Mesothelial cell of epicardium (in vitro differentiated cells): ENCODE measurements around the gene NUAK2. TPM values are rescaled to one million over a fixed set of nuclear protein-coding genes. Genes with fewer than 3 reads are reported as not detected.
A peak's percentile ranks its signal among the peaks of the same experiment; 100 is the strongest.

ENCODE experiments used
- DNase-seq, 2 experiments: peaks; one replicate each; pipeline ENCODE4 v3.0.0; 2021; ENCODE audit warnings: low spot score in 2 of 2; ENCODE audit not compliant: unreplicated experiment in 2 of 2
- H3K27ac Mint-ChIP-seq: 2 replicates; pipeline ENCODE4 v1.8.0; 2021; ENCODE audit warnings: mixed read lengths
- H3K27me3 Mint-ChIP-seq: 2 replicates; pipeline ENCODE4 v1.8.0; 2021; ENCODE audit warnings: low read depth, mixed read lengths
- H3K36me3 Mint-ChIP-seq: 2 replicates; pipeline ENCODE4 v1.8.0; 2021; ENCODE audit warnings: mixed read lengths
- H3K4me1 Mint-ChIP-seq: 2 replicates; pipeline ENCODE4 v1.8.0; 2021; ENCODE audit warnings: mixed read lengths
- H3K4me3 Mint-ChIP-seq: 2 replicates; pipeline ENCODE4 v1.8.0; 2021; ENCODE audit warnings: mild to moderate bottlenecking, moderate library complexity, mixed read lengths
- H3K9me3 Mint-ChIP-seq: 2 replicates; pipeline ENCODE4 v1.8.0; 2021; ENCODE audit warnings: mixed read lengths
- CTCF ChIP-seq: fragments of 200-600 bp; sonication (generic); IDR thresholded peaks from one replicate; pipeline ENCODE4 v1.5.0; 2021; ENCODE audit warnings: antibody characterized with exemption; ENCODE audit not compliant: unreplicated experiment
- total RNA-seq: library from RNA; stranded (reverse); gene quantifications from 3 replicates; pipeline ENCODE4 v1.2.1, GENCODE V29; 2021

Gene NUAK2
- total RNA-seq, 1 donor from 2014 or later, result 5.7 TPM

GRCh38 chr1:205287767-205288559 lies 33.6 kb downstream of the NUAK2 start:
- Mint-ChIP-seq H3K9me3 (no peaks in the 10 kb centered on the region), H3K4me3 (no peak overlapping the region), H3K27ac (peak overlapping the region; percentile 47), H3K4me1 (peaks cover 15% of the 10 kb centered on the region), H3K36me3 (no peaks in the 10 kb centered on the region), H3K27me3 (no peaks in the 10 kb centered on the region)
- DNase-seq, result no peak
- TF ChIP-seq CTCF, result no peak

- Mint-ChIP-seq H3K4me1 (peaks cover 15% of the 10 kb centered on the region), H3K27me3 (no peaks in the 10 kb centered on the region), H3K27ac (no peak overlapping the region), H3K9me3 (no peaks in the 10 kb centered on the region), H3K4me3 (no peak overlapping the region), H3K36me3 (no peaks in the 10 kb centered on the region)
- no peak for DNase-seq
- TF ChIP-seq CTCF, result no peak
Measured at GRCh38 chr1:205287076-205287475, 34.5 kb downstream of the NUAK2 start.

- no peak for DNase-seq
- H3K4me3 Mint-ChIP-seq, result no peak overlapping the region
Measured at GRCh38 chr1:205286335-205286950, 35.1 kb downstream of the NUAK2 start.

GRCh38 chr1:205285381-205286101 lies 36.0 kb downstream of the NUAK2 start:
- Mint-ChIP-seq H3K27me3 (no peaks in the 10 kb centered on the region), H3K4me1 (peaks cover 15% of the 10 kb centered on the region), H3K27ac (peak overlapping the region; percentile 50), H3K36me3 (no peaks in the 10 kb centered on the region), H3K9me3 (no peaks in the 10 kb centered on the region), H3K4me3 (no peak overlapping the region)
- DNase-seq, result no peak
- no peak for TF ChIP-seq CTCF

More at GRCh38 chr1:205286335-205286950, 35.1 kb downstream of the NUAK2 start:
- no peaks in the 10 kb centered on the region for H3K9me3 Mint-ChIP-seq
- H3K27ac Mint-ChIP-seq, result no peak overlapping the region
- no peaks in the 10 kb centered on the region for H3K27me3 Mint-ChIP-seq
- no peak for TF ChIP-seq CTCF
- peaks cover 15% of the 10 kb centered on the region for H3K4me1 Mint-ChIP-seq
- H3K36me3 Mint-ChIP-seq, result no peaks in the 10 kb centered on the region

- Mint-ChIP-seq H3K4me1 (peaks cover 15% of the 10 kb centered on the region), H3K9me3 (no peaks in the 10 kb centered on the region), H3K36me3 (no peaks in the 10 kb centered on the region), H3K27me3 (no peaks in the 10 kb centered on the region), H3K4me3 (no peak overlapping the region), H3K27ac (peak overlapping the region; percentile 50)
- no peak for TF ChIP-seq CTCF
- no peak for DNase-seq
Measured at GRCh38 chr1:205284420-205285144, 37.0 kb downstream of the NUAK2 start.
